ENCODE data around the gene TPBGL. TPM values are rescaled to one million over a fixed set of nuclear protein-coding genes. Genes with fewer than 3 reads are reported as not detected.

TPBGL gene
- total and polyA plus RNA-seq, 10 donors = 0.10 to 0.59 (median 0.16) TPM; not detected in 3

DNA sequence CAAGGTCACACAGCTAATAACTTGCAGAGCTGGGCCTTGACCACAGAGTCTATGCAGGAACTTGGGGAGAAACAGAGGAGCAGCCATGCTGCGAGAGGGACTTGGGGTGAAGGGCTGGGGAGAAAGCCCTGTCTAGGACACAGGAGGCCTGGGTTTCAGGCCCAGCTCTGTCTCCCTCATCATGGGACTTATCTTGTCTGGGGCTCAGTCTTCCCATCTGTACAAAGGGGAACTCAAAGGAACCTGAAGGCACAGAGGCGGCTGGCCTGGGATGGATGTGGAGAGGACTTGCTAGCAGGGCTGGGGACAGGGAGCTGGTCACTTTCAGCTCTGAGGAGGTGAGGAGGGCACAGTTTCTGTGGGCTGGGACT lies 36.9 kb upstream of the TPBGL start:
- Histone ChIP-seq H3K36me3 (peaks cover 0 to 21% (median 0%) of the 10 kb centered on the region in 6 donors), H3K27me3 (replicated peaks in 1 of 7) (peaks cover 0 to 9% (median 0%) of the 10 kb centered on the region in 7 donors), H3K27ac (no peak overlapping the region), H3K9me3 (no peaks in the 10 kb centered on the region), H3K4me3 (no peak overlapping the region), H3K4me1 (peaks cover 0 to 3% (median 0%) of the 10 kb centered on the region in 6 donors)
- 83 to 100% (median 90%) methylated on average over 2 of the region's 2 CpGs for WGBS, 5 donors
- intact Hi-C loops (cut with DNase I; ENCODE audit: low total_unique reads) = no loop called here
- DNase-seq = no peak
- no peak for TF ChIP-seq POLR2AphosphoS5 (IDR thresholded peaks at IDR 0.05)
- no peak for TF ChIP-seq POLR2A (IDR thresholded peaks at IDR 0.05)
- TF ChIP-seq, protein P1, sequence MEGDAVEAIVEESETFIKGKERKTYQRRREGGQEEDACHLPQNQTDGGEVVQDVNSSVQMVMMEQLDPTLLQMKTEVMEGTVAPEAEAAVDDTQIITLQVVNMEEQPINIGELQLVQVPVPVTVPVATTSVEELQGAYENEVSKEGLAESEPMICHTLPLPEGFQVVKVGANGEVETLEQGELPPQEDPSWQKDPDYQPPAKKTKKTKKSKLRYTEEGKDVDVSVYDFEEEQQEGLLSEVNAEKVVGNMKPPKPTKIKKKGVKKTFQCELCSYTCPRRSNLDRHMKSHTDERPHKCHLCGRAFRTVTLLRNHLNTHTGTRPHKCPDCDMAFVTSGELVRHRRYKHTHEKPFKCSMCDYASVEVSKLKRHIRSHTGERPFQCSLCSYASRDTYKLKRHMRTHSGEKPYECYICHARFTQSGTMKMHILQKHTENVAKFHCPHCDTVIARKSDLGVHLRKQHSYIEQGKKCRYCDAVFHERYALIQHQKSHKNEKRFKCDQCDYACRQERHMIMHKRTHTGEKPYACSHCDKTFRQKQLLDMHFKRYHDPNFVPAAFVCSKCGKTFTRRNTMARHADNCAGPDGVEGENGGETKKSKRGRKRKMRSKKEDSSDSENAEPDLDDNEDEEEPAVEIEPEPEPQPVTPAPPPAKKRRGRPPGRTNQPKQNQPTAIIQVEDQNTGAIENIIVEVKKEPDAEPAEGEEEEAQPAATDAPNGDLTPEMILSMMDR (IDR thresholded peaks at IDR 0.05 in 8 of 11, conservative IDR thresholded peaks at IDR 0.05 in 3 of 11) = no peak

- WGBS, 5 donors = 73 to 91% (median 84%) methylated on average over 9 to 10 of the region's 10 CpGs
- Histone ChIP-seq H3K36me3 (peaks cover 0 to 18% (median 0%) of the 10 kb centered on the region in 6 donors), H3K27ac (peak overlapping the region in 1 of 8 donors; percentile 24), H3K9me3 (no peaks in the 10 kb centered on the region), H3K4me3 (no peak overlapping the region), H3K4me1 (peaks cover 0 to 6% (median 0%) of the 10 kb centered on the region in 6 donors), H3K27me3 (replicated peaks in 1 of 7) (peaks cover 0 to 11% (median 0%) of the 10 kb centered on the region in 7 donors)
- intact Hi-C loops (cut with DNase I; ENCODE audit: low total_unique reads) = no loop called here
- no peak for DNase-seq
- peak in 1 of 3 donors; percentile 18 for TF ChIP-seq POLR2AphosphoS5 (IDR thresholded peaks at IDR 0.05)
- TF ChIP-seq, protein P1 (IDR thresholded peaks at IDR 0.05 in 8 of 11, conservative IDR thresholded peaks at IDR 0.05 in 3 of 11) = no peak
Measured at GRCh38 chr11:75204012-75204674, 36.4 kb upstream of the TPBGL start.

DNA sequence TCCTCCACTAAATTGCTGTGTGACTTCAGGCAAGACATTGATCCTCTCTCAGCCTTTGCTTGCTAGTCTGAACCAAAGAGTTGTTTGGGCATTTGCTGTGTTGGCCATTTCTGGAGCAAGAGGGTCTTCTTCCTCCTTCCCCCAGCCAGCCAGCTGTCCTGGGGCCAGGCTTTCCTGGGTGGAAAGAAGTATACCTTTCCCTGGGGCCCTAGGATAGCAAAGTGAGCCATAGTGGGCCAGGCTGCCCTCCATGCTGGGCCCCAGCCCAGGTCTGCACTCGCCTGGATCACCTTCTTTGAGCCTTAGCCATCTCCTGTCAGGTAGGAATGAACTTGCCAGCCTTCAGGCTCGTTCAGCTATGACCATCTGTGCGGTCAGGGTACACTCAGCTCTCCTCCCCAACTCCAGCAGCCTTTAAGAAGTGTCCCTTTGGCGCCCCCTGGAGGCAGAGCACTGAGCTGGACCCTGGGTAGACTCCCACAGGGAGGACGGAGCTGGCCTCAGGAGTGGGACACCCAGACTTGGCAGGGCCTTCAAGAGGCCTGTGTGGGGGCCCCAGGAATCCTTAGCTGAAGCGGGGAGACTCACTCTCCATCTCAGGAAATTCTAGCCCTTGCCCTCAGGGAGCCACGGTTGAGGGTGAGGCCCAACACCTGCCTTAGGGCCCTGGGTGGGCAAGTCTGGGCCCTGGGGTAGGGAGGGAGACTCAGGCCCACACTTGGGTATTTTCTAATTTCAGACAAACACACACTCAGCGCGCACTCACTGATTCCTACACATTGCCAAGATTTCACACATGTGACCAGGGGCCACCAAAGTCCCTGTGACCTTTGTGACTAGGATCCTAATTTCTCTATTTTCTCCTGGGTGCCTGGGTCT lies 35.6 kb upstream of the TPBGL start:
- TF ChIP-seq POLR2A (IDR thresholded peaks at IDR 0.05) = no peak
- TF ChIP-seq POLR2AphosphoS5 (IDR thresholded peaks at IDR 0.05) = peak; percentile 29 to 40 (median 30)
- TF ChIP-seq, protein P1 (IDR thresholded peaks at IDR 0.05 in 8 of 11, conservative IDR thresholded peaks at IDR 0.05 in 3 of 11) = peak; percentile 46 to 91 (median 84)
- WGBS, 5 donors = 28 to 33% (median 30%) methylated on average over 7 to 9 of the region's 9 CpGs
- Histone ChIP-seq H3K27me3 (replicated peaks in 1 of 7) (peaks cover 0 to 17% (median 0%) of the 10 kb centered on the region in 7 donors), H3K27ac (peak overlapping the region in 1 of 8 donors; percentile 24), H3K36me3 (peaks cover 0 to 18% (median 0%) of the 10 kb centered on the region in 6 donors), H3K9me3 (no peaks in the 10 kb centered on the region), H3K4me3 (no peak overlapping the region), H3K4me1 (peaks cover 0 to 8% (median 0%) of the 10 kb centered on the region in 6 donors)
- DNase-seq = peak; percentile 92
- intact Hi-C loops (cut with DNase I; ENCODE audit: low total_unique reads) = loop anchor here (5.0 kb wide), 1 partner anchor 63 kb away; no protein-coding TSS in a partner anchor
